Hematopoietic multipotent progenitor cell treated with erythropoietin and hydrocortisone succinate and interleukin-3 and kit ligand, for 4 days (in vitro differentiated cells): Measurements from ENCODE around the gene SEC24B.
"Not testable (repeated sequence)": the region's sequence is repeated elsewhere in the genome, so short reads cannot be mapped to it uniquely, and the experiment has no call there.

Experiments
- DNase-seq: peaks from one replicate; pipeline ENCODE4 v3.0.0-alpha.2; 2015

SEC24B gene

GRCh38 chr4:109434007-109434971 lies 674 bp downstream of the SEC24B start:
- DNase-seq: peak; percentile 53

- DNase-seq: no peak
Observed at GRCh38 chr4:109435635-109436034, 2.0 kb downstream of the SEC24B start.

DNA sequence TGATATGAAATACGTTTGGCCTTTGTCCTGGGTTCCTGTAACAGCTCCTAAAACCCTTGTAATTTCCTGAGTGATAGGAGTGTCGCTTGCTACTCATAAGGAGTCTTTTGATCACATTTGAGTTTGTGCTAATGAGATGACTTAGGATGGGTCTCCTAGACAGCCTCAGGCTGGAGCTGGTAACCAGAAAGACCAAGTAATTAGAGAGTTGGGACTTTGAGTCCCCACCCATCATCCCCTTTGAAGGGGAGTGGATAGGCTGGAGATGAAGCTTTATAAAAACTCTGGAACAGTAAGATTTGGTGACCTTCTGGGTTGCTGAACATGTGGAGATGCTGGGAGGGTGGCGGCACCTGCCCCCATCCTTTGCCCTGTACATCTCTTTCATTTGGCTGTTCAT lies 2.9 kb downstream of the SEC24B start:
- DNase-seq: no peak

- no peak for DNase-seq
Observed at GRCh38 chr4:109440948-109441347, 7.3 kb downstream of the SEC24B start.

GRCh38 chr4:109441862-109442458 lies 8.3 kb downstream of the SEC24B start:
- no peak for DNase-seq

GRCh38 chr4:109444182-109444844 lies 10.7 kb downstream of the SEC24B start:
- no peak for DNase-seq

- DNase-seq: no peak
Observed at GRCh38 chr4:109447278-109447677, 13.7 kb downstream of the SEC24B start.

GRCh38 chr4:109451544-109452273 lies 18.1 kb downstream of the SEC24B start:
- DNase-seq: peak; percentile 35

- DNase-seq: not testable (repeated sequence)
Observed at GRCh38 chr4:109453110-109453509, 19.5 kb downstream of the SEC24B start.

DNA sequence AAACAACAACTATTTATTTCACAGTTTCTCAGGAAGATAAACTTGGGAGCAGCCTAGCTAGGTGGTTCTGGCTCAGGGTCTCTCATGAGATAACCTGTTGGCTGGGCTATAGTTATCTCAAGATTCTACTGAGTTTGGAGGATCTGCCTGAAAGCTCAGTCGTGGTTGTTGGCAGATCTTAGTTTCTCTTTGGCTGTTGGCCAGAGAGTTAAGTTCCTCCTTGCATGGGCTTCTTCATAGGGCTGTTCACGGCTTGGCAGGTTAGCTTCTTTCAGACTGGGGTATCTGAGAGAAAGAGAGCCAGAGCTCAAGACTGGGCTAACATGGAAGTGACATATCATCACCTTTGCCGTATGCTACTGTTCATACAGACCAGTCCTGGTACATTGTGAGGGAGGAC lies 28.7 kb downstream of the SEC24B start:
- DNase-seq: peak; percentile 79

GRCh38 chr4:109462802-109463201 lies 29.2 kb downstream of the SEC24B start:
- no peak for DNase-seq

- DNase-seq: no peak
Observed at GRCh38 chr4:109465069-109465468, 31.5 kb downstream of the SEC24B start.

GRCh38 chr4:109469915-109470314 lies 36.3 kb downstream of the SEC24B start:
- no peak for DNase-seq

GRCh38 chr4:109472343-109472761 lies 38.7 kb downstream of the SEC24B start:
- DNase-seq: peak; percentile 38

DNA sequence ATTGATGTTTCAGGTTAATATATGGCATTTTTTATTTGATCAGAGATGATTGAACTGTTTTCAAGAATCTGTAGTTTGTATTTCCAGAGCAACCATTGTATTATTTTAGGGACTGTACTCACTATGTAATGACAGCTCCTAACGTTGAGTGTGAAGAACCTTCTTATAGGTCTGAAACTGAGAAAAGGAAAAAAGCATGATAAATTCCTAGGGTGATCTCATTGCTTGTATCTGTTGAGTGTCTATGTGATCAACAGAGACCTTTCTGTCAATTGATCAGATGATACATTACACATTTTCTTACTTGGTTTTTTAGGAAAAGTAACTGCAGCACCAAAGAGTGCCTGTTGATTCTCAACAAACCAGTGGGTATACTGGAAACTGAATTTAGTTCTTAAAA lies 40.2 kb downstream of the SEC24B start:
- no peak for DNase-seq

DNA sequence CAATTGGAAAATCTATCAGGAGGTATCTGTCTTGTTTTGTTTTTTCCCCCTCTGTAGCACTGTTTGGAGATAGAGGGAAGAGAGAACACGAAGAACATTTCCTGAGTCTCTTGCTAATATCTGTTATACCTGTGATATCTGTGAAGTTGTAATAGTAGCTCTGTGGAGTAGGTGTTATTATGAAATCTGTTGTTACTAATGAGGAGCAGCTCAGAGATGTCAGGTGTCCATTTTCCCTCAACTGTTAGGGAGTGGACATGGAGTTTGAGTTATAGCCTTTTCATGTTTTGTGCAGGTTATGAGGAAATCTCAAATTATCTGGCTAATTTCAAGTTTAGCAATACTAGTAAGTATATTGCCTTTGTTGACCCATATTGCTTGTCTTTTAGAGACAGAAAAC lies 52.4 kb downstream of the SEC24B start:
- DNase-seq: no peak

- no peak for DNase-seq
Observed at GRCh38 chr4:109494563-109494962, 60.9 kb downstream of the SEC24B start.

DNA sequence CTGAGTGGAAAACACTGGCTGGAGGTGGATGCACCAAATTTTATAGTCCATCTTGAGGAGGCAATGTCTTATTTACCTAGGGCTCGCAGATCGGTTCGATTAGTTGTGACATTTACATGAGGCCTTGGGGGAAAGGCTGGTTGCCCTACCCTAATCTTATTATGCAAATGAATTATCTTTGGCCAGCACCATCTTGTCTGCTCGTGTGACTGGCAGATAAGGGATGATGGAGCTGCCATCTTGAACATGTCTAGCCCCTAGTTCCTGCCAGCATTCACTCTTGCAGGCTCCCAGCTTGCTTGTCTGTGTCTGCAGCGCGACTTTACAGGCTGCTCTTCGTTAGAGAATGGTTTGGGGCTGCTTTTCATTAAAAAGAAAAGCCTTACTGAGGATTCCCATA lies 61.9 kb downstream of the SEC24B start:
- DNase-seq: peak; percentile 38

- no peak for DNase-seq
Observed at GRCh38 chr4:109496875-109497274, 63.3 kb downstream of the SEC24B start.

GRCh38 chr4:109497511-109497910 lies 63.9 kb downstream of the SEC24B start:
- no peak for DNase-seq

DNA sequence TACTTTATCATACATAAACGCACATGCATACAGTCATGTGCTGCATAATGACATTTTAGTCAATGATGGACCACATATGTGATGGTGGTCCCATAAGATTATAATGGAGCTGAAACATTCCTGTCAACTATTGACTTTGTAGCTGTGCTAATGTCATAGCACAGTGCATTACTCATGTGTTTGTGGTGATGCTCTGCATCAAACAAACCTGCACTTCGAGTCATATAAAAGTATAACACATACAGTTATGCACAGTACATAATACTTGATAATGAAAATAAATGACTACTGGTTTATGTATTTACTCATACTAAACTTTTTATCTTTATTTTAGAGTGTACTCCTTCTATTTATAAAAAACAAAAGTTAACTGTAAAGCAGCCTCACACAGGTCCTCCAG lies 65.9 kb downstream of the SEC24B start:
- DNase-seq: no peak

- no peak for DNase-seq
Observed at GRCh38 chr4:109506890-109507289, 73.3 kb downstream of the SEC24B start.

GRCh38 chr4:109510687-109511086 lies 77.1 kb downstream of the SEC24B start:
- no peak for DNase-seq
